HG02623 (cell line): ENCODE results near the gene LINGO3.

Experiments
- ATAC-seq: cut with Tn5 transposase; IDR thresholded peaks from one replicate; pipeline ENCODE4 v1.9.1; 2021; ENCODE audit warnings: moderate library complexity; ENCODE audit not compliant: unreplicated experiment

LINGO3 gene

GRCh38 chr19:2307518-2308012, 389 bp downstream of the LINGO3 start:
- no peak for ATAC-seq

- ATAC-seq, result no peak
Observed at GRCh38 chr19:2306971-2307370, 983 bp downstream of the LINGO3 start.

GRCh38 chr19:2306281-2306806, 1.6 kb downstream of the LINGO3 start:
- ATAC-seq, result no peak

GRCh38 chr19:2305452-2306280, 2.3 kb downstream of the LINGO3 start:
- no peak for ATAC-seq

- no peak for ATAC-seq
Observed at GRCh38 chr19:2303211-2303798, 4.6 kb downstream of the LINGO3 start.

- ATAC-seq, result no peak
Observed at GRCh38 chr19:2302319-2303210, 5.4 kb downstream of the LINGO3 start.

- no peak for ATAC-seq
Observed at GRCh38 chr19:2300533-2300932, 7.4 kb downstream of the LINGO3 start.

- no peak for ATAC-seq
Observed at GRCh38 chr19:2296141-2296540, 11.8 kb downstream of the LINGO3 start.

GRCh38 chr19:2294687-2295335, 13.1 kb downstream of the LINGO3 start:
- no peak for ATAC-seq

GRCh38 chr19:2291185-2291751, 16.7 kb downstream of the LINGO3 start:
- no peak for ATAC-seq

- no peak for ATAC-seq
Observed at GRCh38 chr19:2290441-2291184, 17.3 kb downstream of the LINGO3 start.

- ATAC-seq, result no peak
Observed at GRCh38 chr19:2289714-2290435, 18.1 kb downstream of the LINGO3 start.

GRCh38 chr19:2288818-2289713, 18.9 kb downstream of the LINGO3 start:
- no peak for ATAC-seq

GRCh38 chr19:2288338-2288817, 19.6 kb downstream of the LINGO3 start:
- no peak for ATAC-seq

- ATAC-seq, result no peak
Observed at GRCh38 chr19:2287585-2288337, 20.2 kb downstream of the LINGO3 start.

- ATAC-seq, result no peak
Observed at GRCh38 chr19:2286402-2287140, 21.4 kb downstream of the LINGO3 start.
